Smooth muscle cell (in vitro differentiated cells): Measurements from ENCODE around the gene GCNA. TPM values are rescaled to one million over a fixed set of nuclear protein-coding genes. Genes with fewer than 3 reads are reported as not detected.
"Not testable (repeated sequence)": the region's sequence is repeated elsewhere in the genome, so short reads cannot be mapped to it uniquely, and the experiment has no call there.

Experiments
- DNase-seq: peaks from one replicate; lab custom pipeline; 2025; ENCODE audit not compliant: unreplicated experiment; lab: John Stamatoyannopoulos, UW
- H2AFZ ChIP-seq: fragments of 200-600 bp; sonication (generic); 2 replicates; pipeline ENCODE4 v1.6.0; 2016; ENCODE audit warnings: antibody characterized with exemption, low read depth, mild to moderate bottlenecking
- H3F3A ChIP-seq: fragments of 200-600 bp; sonication (generic); 2 replicates; pipeline ENCODE4 v1.6.0; 2017; ENCODE audit warnings: antibody characterized with exemption, low read depth
- H3K27ac ChIP-seq: fragments of 200-600 bp; sonication (generic); 2 replicates; pipeline ENCODE4 v1.5.1; 2016; ENCODE audit warnings: low read depth, mild to moderate bottlenecking
- H3K27me3 ChIP-seq: fragments of 200-600 bp; sonication (generic); 2 replicates; pipeline ENCODE4 v1.6.1; 2016; ENCODE audit warnings: low read depth, mild to moderate bottlenecking
- H3K36me3 ChIP-seq: fragments of 200-600 bp; sonication (generic); 2 replicates; pipeline ENCODE4 v1.5.1; 2016; ENCODE audit warnings: low read depth
- H3K4me1 ChIP-seq: fragments of 200-600 bp; sonication (generic); 2 replicates; pipeline ENCODE4 v1.5.1; 2016; ENCODE audit warnings: low read depth
- H3K4me2 ChIP-seq: fragments of 200-600 bp; sonication (generic); 2 replicates; pipeline ENCODE4 v1.6.0; 2016; ENCODE audit warnings: mild to moderate bottlenecking
- H3K4me3 ChIP-seq: fragments of 200-600 bp; sonication (generic); 2 replicates; pipeline ENCODE4 v1.5.1; 2016; ENCODE audit warnings: mild to moderate bottlenecking
- H3K79me2 ChIP-seq: fragments of 200-600 bp; sonication (generic); 2 replicates; pipeline ENCODE4 v1.6.0; 2016; ENCODE audit warnings: low read depth, mild to moderate bottlenecking
- H3K9ac ChIP-seq: fragments of 200-600 bp; sonication (generic); 2 replicates; pipeline ENCODE4 v1.6.0; 2016; ENCODE audit warnings: low read depth
- H3K9me3 ChIP-seq: fragments of 200-600 bp; sonication (generic); replicated peaks from 2 replicates; pipeline ENCODE4 v1.5.1; 2016; ENCODE audit warnings: low read depth
- H4K20me1 ChIP-seq: fragments of 200-600 bp; sonication (generic); 2 replicates; pipeline ENCODE4 v1.6.0; 2016; ENCODE audit warnings: low read depth
- WGBS: methylation state at CpG from one replicate; pipeline ENCODE4 v1.1.7; 2016; ENCODE audit warnings: low lambda C conversion rate; 5-methylcytosine and 5-hydroxymethylcytosine counted together
- polyA plus RNA-seq: library from polyadenylated mRNA; unstranded; fragments of >200 nt; fragmentation: Nextera tagmentation; extraction: Ambion mirVana; gene quantifications from 2 replicates; pipeline ENCODE4 v1.2.1, GENCODE V29; 2016
- total RNA-seq: library from RNA; depleted of rRNA; stranded (reverse); fragments of >200 nt; gene quantifications from 2 replicates; pipeline ENCODE4 v1.2.3, GENCODE V29; 2014
- TF ChIP-seq, protein P1 (sequence below): fragments of 200-600 bp; sonication (generic); IDR thresholded peaks from 2 replicates; pipeline ENCODE4 v1.5.1; 2017; ENCODE audit warnings: borderline replicate concordance, mild to moderate bottlenecking, antibody characterized with exemption; ENCODE audit not compliant: insufficient read depth, poor library complexity, severe bottlenecking

Gene GCNA
- total and polyA plus RNA-seq, 2 experiments from 2014 or later = 0.51 to 0.94 TPM

DNA sequence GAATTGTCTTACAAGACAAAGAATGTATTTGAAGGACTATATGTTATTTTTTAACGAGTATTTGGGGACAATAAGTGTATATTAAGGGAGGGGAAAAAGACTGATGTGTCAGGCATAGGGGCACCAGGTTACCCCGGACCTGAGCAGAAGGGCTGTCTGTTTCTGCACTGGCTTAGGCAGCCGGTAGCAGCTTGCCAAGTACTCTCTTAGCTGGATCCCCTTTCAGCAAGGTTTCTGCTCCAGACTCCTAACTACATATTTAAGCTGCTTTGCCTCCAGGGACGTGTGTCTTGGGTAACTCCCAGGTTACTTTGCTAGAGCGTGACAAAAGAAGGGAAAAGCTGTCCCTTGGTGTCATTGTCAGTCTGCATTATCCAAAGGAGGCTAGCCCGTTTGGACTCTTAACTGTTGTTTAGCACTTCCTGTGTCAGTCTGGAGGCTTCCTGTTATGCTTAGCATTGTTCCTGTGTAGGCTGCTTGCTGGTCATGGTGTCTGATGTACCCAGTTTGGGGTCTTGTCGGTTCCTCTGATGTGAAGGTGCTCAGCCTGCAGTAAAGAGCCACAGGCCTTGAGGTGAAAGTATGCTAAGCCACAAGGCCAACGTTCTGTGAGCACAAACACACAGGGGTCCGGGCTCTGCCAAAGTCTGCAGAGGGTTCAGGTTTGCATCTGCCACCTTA is 28.4 kb downstream of the GCNA start:
- no peaks in the 10 kb centered on the region for H3K4me1 ChIP-seq
- H3K27ac ChIP-seq = no peak overlapping the region
- H3K9me3 ChIP-seq = no peaks in the 10 kb centered on the region
- 69% methylated on average over 9 of the region's 9 CpGs for WGBS
- H3K4me3 ChIP-seq = no peak overlapping the region
- DNase-seq = no peak
- H3K79me2 ChIP-seq = no peaks in the 10 kb centered on the region
- TF ChIP-seq, protein P1, sequence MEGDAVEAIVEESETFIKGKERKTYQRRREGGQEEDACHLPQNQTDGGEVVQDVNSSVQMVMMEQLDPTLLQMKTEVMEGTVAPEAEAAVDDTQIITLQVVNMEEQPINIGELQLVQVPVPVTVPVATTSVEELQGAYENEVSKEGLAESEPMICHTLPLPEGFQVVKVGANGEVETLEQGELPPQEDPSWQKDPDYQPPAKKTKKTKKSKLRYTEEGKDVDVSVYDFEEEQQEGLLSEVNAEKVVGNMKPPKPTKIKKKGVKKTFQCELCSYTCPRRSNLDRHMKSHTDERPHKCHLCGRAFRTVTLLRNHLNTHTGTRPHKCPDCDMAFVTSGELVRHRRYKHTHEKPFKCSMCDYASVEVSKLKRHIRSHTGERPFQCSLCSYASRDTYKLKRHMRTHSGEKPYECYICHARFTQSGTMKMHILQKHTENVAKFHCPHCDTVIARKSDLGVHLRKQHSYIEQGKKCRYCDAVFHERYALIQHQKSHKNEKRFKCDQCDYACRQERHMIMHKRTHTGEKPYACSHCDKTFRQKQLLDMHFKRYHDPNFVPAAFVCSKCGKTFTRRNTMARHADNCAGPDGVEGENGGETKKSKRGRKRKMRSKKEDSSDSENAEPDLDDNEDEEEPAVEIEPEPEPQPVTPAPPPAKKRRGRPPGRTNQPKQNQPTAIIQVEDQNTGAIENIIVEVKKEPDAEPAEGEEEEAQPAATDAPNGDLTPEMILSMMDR = no peak
- no peaks in the 10 kb centered on the region for H3K27me3 ChIP-seq
- H3F3A ChIP-seq = no peaks in the 10 kb centered on the region
- no peak overlapping the region for H3K9ac ChIP-seq
- no peak overlapping the region for H3K4me2 ChIP-seq
- no peak overlapping the region for H2AFZ ChIP-seq
- H4K20me1 ChIP-seq = no peaks in the 10 kb centered on the region
- H3K36me3 ChIP-seq = no peaks in the 10 kb centered on the region

DNA sequence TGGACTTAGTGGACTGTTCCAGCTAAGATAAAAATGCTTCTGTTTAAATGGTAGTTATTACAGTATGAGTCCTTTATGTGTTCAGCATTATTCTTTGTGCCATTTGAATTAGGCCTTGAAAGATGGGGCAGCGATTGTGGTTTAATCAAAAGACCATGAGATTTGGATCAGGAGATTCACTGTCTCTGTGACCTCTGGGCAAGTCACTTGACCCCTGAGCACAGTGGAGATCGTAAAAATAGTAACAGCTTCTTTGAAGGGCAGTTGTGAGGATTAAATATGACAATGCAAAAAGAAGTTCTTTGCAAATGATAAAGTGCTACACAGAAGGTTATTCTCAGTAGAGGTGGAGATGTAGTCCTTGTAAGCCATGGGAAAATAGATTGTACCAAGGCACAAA is 29.3 kb downstream of the GCNA start:
- Histone ChIP-seq H3K36me3 (no peaks in the 10 kb centered on the region), H3K4me3 (no peak overlapping the region), H4K20me1 (no peaks in the 10 kb centered on the region), H3F3A (no peaks in the 10 kb centered on the region), H3K27me3 (no peaks in the 10 kb centered on the region), H3K4me1 (no peaks in the 10 kb centered on the region), H3K79me2 (no peaks in the 10 kb centered on the region), H3K27ac (no peak overlapping the region), H3K9me3 (no peaks in the 10 kb centered on the region), H3K9ac (no peak overlapping the region), H3K4me2 (no peak overlapping the region), H2AFZ (no peak overlapping the region)
- TF ChIP-seq, protein P1 = no peak
- DNase-seq = no peak
- WGBS = 82% methylated on average over 2 of the region's 2 CpGs

DNA sequence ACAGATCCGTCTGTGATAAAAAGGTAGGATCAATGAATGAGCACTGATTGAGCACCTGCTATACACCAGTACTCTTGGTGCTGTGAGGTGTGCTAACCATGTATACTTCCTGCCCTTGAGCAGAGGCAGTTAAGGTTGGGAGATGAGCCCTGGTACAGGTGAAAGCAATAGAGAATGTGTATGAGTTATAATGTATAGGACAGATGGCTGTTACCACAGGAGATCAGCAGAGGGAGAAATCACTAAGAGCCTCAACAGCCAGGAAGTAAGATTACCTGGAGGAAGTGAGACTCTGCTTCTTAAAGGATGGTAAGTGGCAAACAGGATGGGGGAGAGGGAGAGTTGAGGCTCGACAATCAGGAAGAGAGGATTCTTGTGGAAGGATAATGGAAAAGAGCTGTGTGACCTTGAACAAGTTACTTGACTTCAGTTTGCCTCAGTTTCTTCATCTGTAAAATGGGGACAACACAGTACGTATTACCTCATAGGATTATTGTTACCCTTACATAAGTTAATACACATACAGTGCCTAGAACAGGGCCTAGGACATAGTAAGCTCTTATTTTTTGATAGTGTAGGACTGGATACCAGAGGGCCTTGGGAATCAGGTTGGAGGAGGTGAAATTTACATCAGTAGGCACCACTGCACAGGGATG is 31.0 kb downstream of the GCNA start:
- no peak overlapping the region for H3K9ac ChIP-seq
- no peaks in the 10 kb centered on the region for H3K9me3 ChIP-seq
- no peaks in the 10 kb centered on the region for H3K36me3 ChIP-seq
- no peak overlapping the region for H3K4me2 ChIP-seq
- no peaks in the 10 kb centered on the region for H3K79me2 ChIP-seq
- H3K27ac ChIP-seq = no peak overlapping the region
- no peak for DNase-seq
- H4K20me1 ChIP-seq = no peaks in the 10 kb centered on the region
- H2AFZ ChIP-seq = no peak overlapping the region
- H3F3A ChIP-seq = no peaks in the 10 kb centered on the region
- H3K27me3 ChIP-seq = no peaks in the 10 kb centered on the region
- no peaks in the 10 kb centered on the region for H3K4me1 ChIP-seq
- WGBS = 91% methylated on average over 3 of the region's 3 CpGs
- no peak overlapping the region for H3K4me3 ChIP-seq
- TF ChIP-seq, protein P1 = no peak

DNA sequence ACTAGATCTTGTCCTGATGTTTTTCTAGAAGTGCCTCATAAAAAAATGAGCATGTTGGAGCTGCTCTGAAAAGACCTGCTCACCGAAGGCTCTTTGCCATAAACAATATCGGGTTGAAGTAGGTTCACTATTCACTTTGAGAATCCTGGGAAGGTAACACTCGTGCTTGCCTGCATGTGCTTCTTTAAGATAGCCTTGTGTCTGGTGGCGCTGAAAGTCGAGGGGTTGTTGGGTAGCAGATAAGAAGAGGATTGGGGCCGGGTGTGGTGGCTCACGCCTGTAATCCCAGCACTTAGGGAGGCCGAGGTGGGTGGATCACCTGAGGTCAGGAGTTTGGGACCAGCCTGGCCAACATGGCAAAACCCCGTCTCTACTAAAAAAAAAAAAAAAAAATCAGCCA is 33.5 kb downstream of the GCNA start:
- H3K4me3 ChIP-seq, H2AFZ ChIP-seq, H3K4me1 ChIP-seq, H3F3A ChIP-seq, H3K27ac ChIP-seq, H3K27me3 ChIP-seq, H3K9me3 ChIP-seq, H3K4me2 ChIP-seq, H4K20me1 ChIP-seq, DNase-seq, H3K9ac ChIP-seq, H3K36me3 ChIP-seq, H3K79me2 ChIP-seq: not testable (repeated sequence)
- WGBS = 93% methylated on average over 9 of the region's 9 CpGs
